NB4 (cell line): ENCODE data around the gene MUC5B.

Source experiments
- DNase-seq: peaks from one replicate; pipeline ENCODE4 v3.0.0; 2010; ENCODE audit warnings: low read depth
- H3K4me3 ChIP-seq: one replicate; pipeline ENCODE4 v1.5.1; 2011; ENCODE audit warnings: mild to moderate bottlenecking, low read depth, low read length, moderate library complexity
- MYC ChIP-seq: IDR thresholded peaks from 2 replicates; pipeline ENCODE4 v1.6.1; 2011; ENCODE audit warnings: low read depth, low read length
- POLR2A ChIP-seq: IDR thresholded peaks from 2 replicates; pipeline ENCODE4 v1.6.1; 2011; ENCODE audit warnings: mild to moderate bottlenecking; ENCODE audit not compliant: insufficient read length; ENCODE audit errors: extremely low read depth
- TF ChIP-seq, protein P1 (sequence below): IDR thresholded peaks from one replicate; pipeline ENCODE4 v1.5.1; 2012; ENCODE audit warnings: low read depth, low read length
- TF ChIP-seq, protein P2 (sequence below): IDR thresholded peaks from 2 replicates; pipeline ENCODE4 v1.6.1; 2011; ENCODE audit warnings: low read depth, low read length

MUC5B gene

DNA sequence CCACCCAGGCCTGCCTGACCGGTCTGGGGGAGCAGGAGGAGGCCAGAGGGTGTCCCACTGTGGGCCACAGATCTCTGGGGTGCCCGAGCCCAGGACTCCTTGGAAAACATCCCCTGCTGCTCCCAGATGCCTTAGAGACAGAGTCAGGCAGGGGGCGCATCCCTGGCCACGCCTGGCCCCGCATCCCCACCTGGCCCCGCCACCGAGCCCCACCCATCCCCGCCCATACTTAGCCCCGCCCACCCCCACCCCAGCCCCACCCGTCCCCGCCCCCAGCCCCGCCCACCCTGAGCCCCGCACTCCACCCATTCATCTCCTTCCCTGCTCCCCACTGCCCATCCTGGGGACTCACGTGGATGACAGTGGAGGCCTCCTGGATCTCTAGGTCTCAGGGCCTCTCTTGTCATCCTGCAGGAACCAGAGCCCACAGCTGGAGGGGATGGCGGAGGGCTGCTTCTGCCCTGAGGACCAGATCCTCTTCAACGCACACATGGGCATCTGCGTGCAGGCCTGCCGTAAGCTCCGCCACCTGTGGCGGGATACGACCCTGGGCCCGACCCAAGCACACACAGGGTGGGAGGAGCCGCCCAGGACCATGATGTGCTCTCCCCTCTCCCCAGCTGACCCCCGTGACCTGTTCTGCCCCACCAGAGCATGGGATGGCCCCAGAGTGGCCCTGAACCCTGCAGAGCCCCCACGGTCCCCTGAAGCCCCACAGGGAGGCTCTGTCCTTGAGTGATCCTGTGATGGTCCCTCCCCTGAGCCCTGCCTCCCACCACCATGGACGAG, 33.6 kb downstream of the MUC5B start:
- TF ChIP-seq, protein P1, sequence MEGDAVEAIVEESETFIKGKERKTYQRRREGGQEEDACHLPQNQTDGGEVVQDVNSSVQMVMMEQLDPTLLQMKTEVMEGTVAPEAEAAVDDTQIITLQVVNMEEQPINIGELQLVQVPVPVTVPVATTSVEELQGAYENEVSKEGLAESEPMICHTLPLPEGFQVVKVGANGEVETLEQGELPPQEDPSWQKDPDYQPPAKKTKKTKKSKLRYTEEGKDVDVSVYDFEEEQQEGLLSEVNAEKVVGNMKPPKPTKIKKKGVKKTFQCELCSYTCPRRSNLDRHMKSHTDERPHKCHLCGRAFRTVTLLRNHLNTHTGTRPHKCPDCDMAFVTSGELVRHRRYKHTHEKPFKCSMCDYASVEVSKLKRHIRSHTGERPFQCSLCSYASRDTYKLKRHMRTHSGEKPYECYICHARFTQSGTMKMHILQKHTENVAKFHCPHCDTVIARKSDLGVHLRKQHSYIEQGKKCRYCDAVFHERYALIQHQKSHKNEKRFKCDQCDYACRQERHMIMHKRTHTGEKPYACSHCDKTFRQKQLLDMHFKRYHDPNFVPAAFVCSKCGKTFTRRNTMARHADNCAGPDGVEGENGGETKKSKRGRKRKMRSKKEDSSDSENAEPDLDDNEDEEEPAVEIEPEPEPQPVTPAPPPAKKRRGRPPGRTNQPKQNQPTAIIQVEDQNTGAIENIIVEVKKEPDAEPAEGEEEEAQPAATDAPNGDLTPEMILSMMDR = no peak
- no peak for TF ChIP-seq MYC
- TF ChIP-seq POLR2A = no peak
- TF ChIP-seq, protein P2, sequence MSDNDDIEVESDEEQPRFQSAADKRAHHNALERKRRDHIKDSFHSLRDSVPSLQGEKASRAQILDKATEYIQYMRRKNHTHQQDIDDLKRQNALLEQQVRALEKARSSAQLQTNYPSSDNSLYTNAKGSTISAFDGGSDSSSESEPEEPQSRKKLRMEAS = no peak
- no peak overlapping the region for H3K4me3 ChIP-seq
- DNase-seq = no peak

DNA sequence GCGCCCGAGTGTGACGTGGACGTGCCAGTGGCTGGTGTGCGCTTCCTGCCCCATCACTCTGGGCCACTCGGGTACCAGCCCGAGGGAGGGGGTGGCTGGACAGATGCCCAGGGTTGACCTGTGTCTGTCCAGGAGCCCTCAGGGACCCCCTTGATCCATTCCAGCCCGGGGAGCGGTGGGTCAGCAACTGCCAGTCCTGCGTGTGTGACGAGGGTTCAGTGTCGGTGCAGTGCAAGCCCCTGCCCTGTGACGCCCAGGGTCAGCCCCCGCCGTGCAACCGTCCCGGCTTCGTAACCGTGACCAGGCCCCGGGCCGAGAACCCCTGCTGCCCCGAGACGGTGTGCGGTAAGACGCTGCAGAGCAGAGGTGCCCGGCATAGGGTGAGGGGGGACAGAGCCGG, 34.5 kb downstream of the MUC5B start:
- TF ChIP-seq, protein P2 = no peak
- TF ChIP-seq, protein P1 = no peak
- TF ChIP-seq MYC (no peak), POLR2A (no peak)
- DNase-seq = no peak
- no peak overlapping the region for H3K4me3 ChIP-seq

- DNase-seq = no peak
- TF ChIP-seq POLR2A (no peak), MYC (no peak)
- TF ChIP-seq, protein P1 = no peak
- no peak overlapping the region for H3K4me3 ChIP-seq
Measured at GRCh38 chr11:1257916-1258315, 35.0 kb downstream of the MUC5B start.

DNA sequence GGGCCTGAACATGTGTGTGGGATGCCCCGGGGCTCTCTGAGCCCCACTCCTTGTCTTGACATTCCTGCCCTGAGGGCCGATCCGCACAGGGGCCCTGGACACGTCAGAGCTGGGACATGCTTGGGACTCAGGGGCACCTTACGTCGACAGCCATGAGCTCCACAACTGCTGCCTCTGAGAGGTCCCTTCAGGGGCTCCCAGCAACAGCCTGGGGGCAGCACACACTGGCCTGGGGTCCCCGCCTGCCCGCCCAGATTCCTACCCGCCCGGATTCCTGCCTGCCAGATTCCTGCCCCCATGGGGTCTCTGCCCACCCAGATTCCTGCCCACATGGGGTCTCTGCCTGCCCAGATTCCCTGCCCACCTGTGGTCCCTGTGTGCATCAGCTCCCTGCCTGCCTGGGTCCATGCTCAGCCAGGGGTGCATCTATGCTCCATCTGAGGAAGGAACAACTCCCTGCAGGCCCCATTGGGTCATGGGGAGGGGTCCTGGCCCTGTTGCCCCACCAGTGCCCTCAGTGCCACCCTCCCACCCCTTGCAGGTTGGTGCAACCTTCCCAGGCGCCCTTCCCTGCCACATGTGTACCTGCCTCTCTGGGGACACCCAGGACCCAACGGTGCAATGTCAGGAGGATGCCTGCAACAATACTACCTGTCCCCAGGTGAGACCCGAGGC, 35.7 kb downstream of the MUC5B start:
- no peak for TF ChIP-seq POLR2A
- TF ChIP-seq, protein P1 = no peak
- TF ChIP-seq MYC = no peak
- TF ChIP-seq, protein P2 = no peak
- H3K4me3 ChIP-seq = no peak overlapping the region

GRCh38 chr11:1259076-1259461, 36.2 kb downstream of the MUC5B start:
- H3K4me3 ChIP-seq = no peak overlapping the region
- no peak for DNase-seq
- TF ChIP-seq POLR2A (no peak), MYC (no peak)
- TF ChIP-seq, protein P2 = no peak
- TF ChIP-seq, protein P1 = no peak

More for the DNA sequence above, 35.7 kb downstream of the MUC5B start:
- DNase-seq = no peak
